Raji (cell line): Measurements from ENCODE around the gene PTPN2.

Experiments
- POLR2A ChIP-seq: IDR thresholded peaks from 2 replicates; pipeline ENCODE4 v1.6.1; 2011; ENCODE audit warnings: low read depth, low read length, control low read depth; ENCODE audit not compliant: insufficient read depth

PTPN2 gene

GRCh38 chr18:12906773-12907172 lies 22.7 kb upstream of the PTPN2 start:
- no peak for TF ChIP-seq POLR2A

GRCh38 chr18:12906119-12906518 lies 22.1 kb upstream of the PTPN2 start:
- TF ChIP-seq POLR2A = no peak

GRCh38 chr18:12904012-12904516 lies 20.0 kb upstream of the PTPN2 start:
- no peak for TF ChIP-seq POLR2A

GRCh38 chr18:12895626-12896025 lies 11.6 kb upstream of the PTPN2 start:
- TF ChIP-seq POLR2A = no peak

- TF ChIP-seq POLR2A = no peak
These were observed 11.0 kb upstream of the PTPN2 start for GRCh38 chr18:12895014-12895413.

GRCh38 chr18:12891561-12891960 lies 7.5 kb upstream of the PTPN2 start:
- no peak for TF ChIP-seq POLR2A

- TF ChIP-seq POLR2A = no peak
These were observed 6.9 kb upstream of the PTPN2 start for GRCh38 chr18:12890964-12891363.

- TF ChIP-seq POLR2A = no peak
These were observed 2.6 kb upstream of the PTPN2 start for GRCh38 chr18:12886498-12887126.

- no peak for TF ChIP-seq POLR2A
These were observed 1.5 kb upstream of the PTPN2 start for GRCh38 chr18:12885500-12885899.

- TF ChIP-seq POLR2A = no peak
These were observed 628 bp upstream of the PTPN2 start for GRCh38 chr18:12884406-12885323.

- no peak for TF ChIP-seq POLR2A
These were observed 709 bp downstream of the PTPN2 start for GRCh38 chr18:12883372-12883683.

GRCh38 chr18:12882453-12883371 lies 1.3 kb downstream of the PTPN2 start:
- no peak for TF ChIP-seq POLR2A

- 0 out of 2 replicates have a peak, but pooled peaks have one; percentile 17 for TF ChIP-seq POLR2A
These were observed 3.5 kb downstream of the PTPN2 start for GRCh38 chr18:12880541-12880910.

- no peak for TF ChIP-seq POLR2A
These were observed 4.0 kb downstream of the PTPN2 start for GRCh38 chr18:12879840-12880540.

- TF ChIP-seq POLR2A = no peak
These were observed 11.6 kb downstream of the PTPN2 start for GRCh38 chr18:12872408-12872807.

- TF ChIP-seq POLR2A = no peak
These were observed 15.5 kb downstream of the PTPN2 start for GRCh38 chr18:12868576-12868975.
